ENCODE measurements around the gene PGM2. TPM values are rescaled to one million over a fixed set of nuclear protein-coding genes. Genes with fewer than 3 reads are reported as not detected.
"Not testable (repeated sequence)": the region's sequence is repeated elsewhere in the genome, so short reads cannot be mapped to it uniquely, and the experiment has no call there.

PGM2 gene
- total RNA-seq, 3 donors from 2014 or later (not counting 1 experiment from before 2014, with no cell fraction given), result 18.7 to 31.9 (median 27.1) TPM

DNA sequence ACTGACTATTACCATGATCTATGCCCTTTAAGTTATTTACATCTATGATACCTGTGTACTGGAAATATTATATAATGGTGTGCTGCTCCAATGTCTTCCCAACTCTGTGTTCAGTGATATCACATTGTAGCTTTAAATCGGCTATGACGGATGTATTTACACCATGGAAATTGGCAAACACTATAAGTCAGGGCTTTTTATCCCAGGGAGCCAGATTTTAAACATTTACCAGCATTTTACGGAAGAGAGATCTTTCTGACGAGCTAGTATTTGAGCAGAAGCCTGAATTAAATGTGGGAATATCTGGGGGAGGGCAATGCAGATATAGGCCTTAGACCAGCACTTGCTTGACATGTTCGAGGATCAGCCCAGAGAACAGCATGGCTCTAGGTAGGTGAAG is 7.7 kb upstream of the PGM2 start:
- WGBS (ENCODE audit: insufficient coverage), result 96% methylated on average over 5 of the region's 5 CpGs

DNA sequence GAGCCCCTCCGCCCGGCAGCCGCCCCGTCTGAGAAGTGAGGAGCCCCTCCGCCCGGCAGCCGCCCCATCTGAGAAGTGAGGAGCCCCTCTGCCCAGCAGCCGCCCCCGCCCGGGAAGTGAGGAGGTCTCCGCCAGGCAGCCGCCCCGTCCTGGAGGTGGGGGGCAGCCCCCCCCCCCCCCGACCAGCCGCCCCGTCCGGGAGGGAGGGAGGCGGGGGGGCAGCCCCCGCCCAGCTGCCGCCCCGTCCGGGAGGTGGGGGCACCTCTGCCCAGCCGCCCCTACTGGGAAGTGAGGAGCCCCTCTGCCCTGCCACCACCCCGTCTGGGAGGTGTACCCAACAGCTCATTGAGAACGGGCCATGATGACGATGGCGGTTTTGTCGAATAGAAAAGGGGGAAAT is 6.0 kb upstream of the PGM2 start:
- H3K4me3 ChIP-seq (ENCODE audit: low read length); H3K36me3 ChIP-seq (ENCODE audit: control insufficient read depth, insufficient read depth, low read length); DNase-seq; H3K9me3 Mint-ChIP-seq; H3K27me3 ChIP-seq (ENCODE audit: control insufficient read depth, insufficient read depth, low read length); H3K4me3 Mint-ChIP-seq; H3K9me3 ChIP-seq (ENCODE audit: control insufficient read depth, insufficient read depth, low read length); H3K36me3 Mint-ChIP-seq; H3K27ac Mint-ChIP-seq; H3K27ac ChIP-seq (ENCODE audit: low read length); intact Hi-C loops (cut with micrococcal nuclease); H3K27me3 Mint-ChIP-seq (ENCODE audit: low read depth in 2 of 2); ATAC-seq: not testable (repeated sequence)
- WGBS (ENCODE audit: insufficient coverage), result 96% methylated on average over 22 of the region's 28 CpGs
- H3K4me1 Mint-ChIP-seq, result peaks cover 20 to 21% of the 10 kb centered on the region in 2 donors
- peaks cover 17% of the 10 kb centered on the region for H3K4me1 ChIP-seq (ENCODE audit: control insufficient read depth, insufficient read depth, low read length)

More for the DNA sequence above, 7.7 kb upstream of the PGM2 start:
- Histone ChIP-seq H3K4me3 (ENCODE audit: low read length) (no peak overlapping the region), H3K36me3 (ENCODE audit: control insufficient read depth, insufficient read depth, low read length) (no peaks in the 10 kb centered on the region), H3K27ac (ENCODE audit: low read length) (no peak overlapping the region), H3K9me3 (ENCODE audit: control insufficient read depth, insufficient read depth, low read length) (no peaks in the 10 kb centered on the region), H3K4me1 (ENCODE audit: control insufficient read depth, insufficient read depth, low read length) (peaks cover 20% of the 10 kb centered on the region), H3K27me3 (ENCODE audit: control insufficient read depth, insufficient read depth, low read length) (no peaks in the 10 kb centered on the region)
- intact Hi-C loops (cut with micrococcal nuclease), result no loop called here
- no peak overlapping the region for H3K27ac Mint-ChIP-seq
- H3K4me3 Mint-ChIP-seq, result no peak overlapping the region
- TF ChIP-seq, protein P1, sequence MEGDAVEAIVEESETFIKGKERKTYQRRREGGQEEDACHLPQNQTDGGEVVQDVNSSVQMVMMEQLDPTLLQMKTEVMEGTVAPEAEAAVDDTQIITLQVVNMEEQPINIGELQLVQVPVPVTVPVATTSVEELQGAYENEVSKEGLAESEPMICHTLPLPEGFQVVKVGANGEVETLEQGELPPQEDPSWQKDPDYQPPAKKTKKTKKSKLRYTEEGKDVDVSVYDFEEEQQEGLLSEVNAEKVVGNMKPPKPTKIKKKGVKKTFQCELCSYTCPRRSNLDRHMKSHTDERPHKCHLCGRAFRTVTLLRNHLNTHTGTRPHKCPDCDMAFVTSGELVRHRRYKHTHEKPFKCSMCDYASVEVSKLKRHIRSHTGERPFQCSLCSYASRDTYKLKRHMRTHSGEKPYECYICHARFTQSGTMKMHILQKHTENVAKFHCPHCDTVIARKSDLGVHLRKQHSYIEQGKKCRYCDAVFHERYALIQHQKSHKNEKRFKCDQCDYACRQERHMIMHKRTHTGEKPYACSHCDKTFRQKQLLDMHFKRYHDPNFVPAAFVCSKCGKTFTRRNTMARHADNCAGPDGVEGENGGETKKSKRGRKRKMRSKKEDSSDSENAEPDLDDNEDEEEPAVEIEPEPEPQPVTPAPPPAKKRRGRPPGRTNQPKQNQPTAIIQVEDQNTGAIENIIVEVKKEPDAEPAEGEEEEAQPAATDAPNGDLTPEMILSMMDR (IDR thresholded peaks at IDR 0.05), result no peak
- no peak for DNase-seq
- no peaks in the 10 kb centered on the region for H3K27me3 Mint-ChIP-seq (ENCODE audit: low read depth in 2 of 2)
- no peaks in the 10 kb centered on the region for H3K9me3 Mint-ChIP-seq
- H3K4me1 Mint-ChIP-seq, result peaks cover 19 to 20% of the 10 kb centered on the region in 2 donors
- no peaks in the 10 kb centered on the region for H3K36me3 Mint-ChIP-seq
- no peak for ATAC-seq

DNA sequence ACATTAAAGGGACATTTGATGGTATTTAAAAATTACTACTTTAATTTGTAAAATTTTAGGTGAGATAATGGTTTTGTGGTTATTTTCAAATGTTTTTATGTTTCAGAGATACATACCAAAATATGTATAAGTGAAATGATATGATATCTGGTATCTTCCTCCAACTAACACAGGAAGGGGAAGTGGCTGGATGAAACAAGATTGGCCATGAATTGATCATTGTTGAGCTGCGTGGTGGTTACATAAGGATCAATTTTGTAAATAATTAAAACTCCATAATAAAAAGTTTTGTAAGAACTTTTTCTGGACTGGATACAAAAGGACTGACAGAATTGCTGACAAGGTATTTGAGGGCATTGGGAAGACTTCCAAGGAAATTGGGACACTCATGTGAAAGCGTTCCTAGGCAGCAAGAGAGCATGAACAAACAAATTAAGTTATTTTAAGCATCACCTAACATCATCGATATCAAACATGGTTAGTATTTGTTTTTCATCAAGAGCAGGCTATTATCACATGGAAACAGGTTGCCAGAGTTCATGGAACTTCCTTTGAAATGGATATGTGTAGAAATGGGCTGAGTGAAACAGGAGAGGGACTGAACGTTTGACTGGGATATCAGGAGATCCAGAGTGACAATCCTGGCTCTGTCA is 4.4 kb upstream of the PGM2 start:
- intact Hi-C loops (cut with micrococcal nuclease), result no loop called here
- Mint-ChIP-seq H3K36me3 (no peaks in the 10 kb centered on the region), H3K27me3 (ENCODE audit: low read depth in 2 of 2) (no peaks in the 10 kb centered on the region), H3K4me3 (no peak overlapping the region), H3K4me1 (peaks cover 15 to 18% of the 10 kb centered on the region in 2 donors), H3K9me3 (no peaks in the 10 kb centered on the region), H3K27ac (no peak overlapping the region)
- TF ChIP-seq, protein P1 (IDR thresholded peaks at IDR 0.05), result no peak
- Histone ChIP-seq H3K4me3 (ENCODE audit: low read length) (no peak overlapping the region), H3K9me3 (ENCODE audit: control insufficient read depth, insufficient read depth, low read length) (no peaks in the 10 kb centered on the region), H3K27ac (ENCODE audit: low read length) (no peak overlapping the region), H3K4me1 (ENCODE audit: control insufficient read depth, insufficient read depth, low read length) (peaks cover 10% of the 10 kb centered on the region), H3K36me3 (ENCODE audit: control insufficient read depth, insufficient read depth, low read length) (no peaks in the 10 kb centered on the region), H3K27me3 (ENCODE audit: control insufficient read depth, insufficient read depth, low read length) (no peaks in the 10 kb centered on the region)
- no peak for DNase-seq
- WGBS (ENCODE audit: insufficient coverage), result 90% methylated on average over 3 of the region's 4 CpGs
- ATAC-seq, result no peak

DNA sequence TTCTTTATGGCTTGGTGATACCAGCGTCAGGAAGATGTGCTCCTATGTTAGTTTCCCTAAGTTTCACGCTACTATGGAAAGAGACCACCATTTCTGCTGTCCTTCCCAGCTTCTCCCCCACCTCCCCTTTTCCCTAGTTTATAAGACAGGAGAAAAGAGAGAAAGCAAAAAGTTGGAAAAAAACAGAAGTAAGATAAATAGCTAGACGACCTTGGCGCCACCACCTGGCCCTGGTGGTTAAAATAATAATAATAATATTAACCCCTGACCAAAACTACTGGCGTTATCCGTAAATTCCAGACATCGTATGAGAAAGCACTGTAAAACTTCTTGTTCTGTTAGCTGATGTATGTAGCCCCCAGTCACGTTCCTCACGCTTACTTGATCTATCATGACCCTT is 985 bp upstream of the PGM2 start:
- H3K9me3 ChIP-seq (ENCODE audit: control insufficient read depth, insufficient read depth, low read length); DNase-seq; H3K36me3 Mint-ChIP-seq; H3K27me3 Mint-ChIP-seq (ENCODE audit: low read depth in 2 of 2); intact Hi-C loops (cut with micrococcal nuclease); ATAC-seq; H3K36me3 ChIP-seq (ENCODE audit: control insufficient read depth, insufficient read depth, low read length); H3K27me3 ChIP-seq (ENCODE audit: control insufficient read depth, insufficient read depth, low read length); H3K9me3 Mint-ChIP-seq: not testable (repeated sequence)
- Histone ChIP-seq H3K27ac (ENCODE audit: low read length) (peak overlapping the region; percentile 69), H3K4me1 (ENCODE audit: control insufficient read depth, insufficient read depth, low read length) (peaks cover 14% of the 10 kb centered on the region), H3K4me3 (ENCODE audit: low read length) (peak overlapping the region; percentile 95)
- 12% methylated on average over 6 of the region's 9 CpGs for WGBS (ENCODE audit: insufficient coverage)
- Mint-ChIP-seq H3K4me1 (peaks cover 37 to 42% of the 10 kb centered on the region in 2 donors), H3K4me3 (peak overlapping the region; percentile 95), H3K27ac (peak overlapping the region; percentile 84 to 93)

Data from natural killer cell (primary cell).